Testis (tissue), 2 donors: ENCODE results near the gene GDNF.

Experiments used
- POLR2A ChIP-seq: fragments of 450-650 bp; IDR thresholded peaks from one replicate; pipeline ENCODE4 v1.6.1; 2017; ENCODE audit warnings: antibody characterized with exemption, mild to moderate bottlenecking, moderate library complexity
- TF ChIP-seq, protein P1 (sequence below), 3 experiments: fragments of 450-650 bp in 2 of 3; fragments of 200-600 bp in 1 of 3; sonication (generic) in 1 of 3; IDR thresholded peaks; one replicate each; pipeline ENCODE4 v1.5.1; 2016 to 2019; ENCODE audit warnings: antibody characterized with exemption in 3 of 3, mild to moderate bottlenecking in 2 of 3, moderate library complexity in 1 of 3

DNA sequence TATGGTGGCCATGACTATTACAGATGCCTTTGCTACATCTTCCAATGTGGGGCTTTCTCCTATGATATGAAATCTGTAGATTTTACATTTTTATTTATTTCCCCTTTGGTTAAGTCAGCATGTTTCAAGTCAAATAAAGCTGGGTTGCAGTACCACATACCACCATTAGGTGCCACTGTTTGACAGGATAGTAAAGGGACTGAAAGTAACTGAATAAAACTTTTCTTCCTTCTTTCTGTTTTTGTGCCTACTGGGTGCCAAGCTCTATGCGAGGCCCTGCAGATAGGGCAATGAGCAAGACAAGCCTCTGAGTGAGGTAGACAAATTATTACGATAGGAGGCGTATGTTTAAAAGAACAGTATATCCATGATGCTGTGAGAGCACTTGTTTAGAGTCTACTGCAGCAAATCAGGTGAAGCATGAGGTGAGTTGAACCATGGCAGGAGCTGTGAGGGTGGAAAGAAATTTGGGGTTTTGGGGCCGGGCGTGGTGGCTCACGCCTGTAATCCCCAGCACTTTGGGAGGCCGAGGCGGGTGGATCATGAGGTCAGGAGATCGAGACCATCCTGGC lies 64.8 kb downstream of the GDNF start:
- no peak for TF ChIP-seq POLR2A
- TF ChIP-seq, protein P1, sequence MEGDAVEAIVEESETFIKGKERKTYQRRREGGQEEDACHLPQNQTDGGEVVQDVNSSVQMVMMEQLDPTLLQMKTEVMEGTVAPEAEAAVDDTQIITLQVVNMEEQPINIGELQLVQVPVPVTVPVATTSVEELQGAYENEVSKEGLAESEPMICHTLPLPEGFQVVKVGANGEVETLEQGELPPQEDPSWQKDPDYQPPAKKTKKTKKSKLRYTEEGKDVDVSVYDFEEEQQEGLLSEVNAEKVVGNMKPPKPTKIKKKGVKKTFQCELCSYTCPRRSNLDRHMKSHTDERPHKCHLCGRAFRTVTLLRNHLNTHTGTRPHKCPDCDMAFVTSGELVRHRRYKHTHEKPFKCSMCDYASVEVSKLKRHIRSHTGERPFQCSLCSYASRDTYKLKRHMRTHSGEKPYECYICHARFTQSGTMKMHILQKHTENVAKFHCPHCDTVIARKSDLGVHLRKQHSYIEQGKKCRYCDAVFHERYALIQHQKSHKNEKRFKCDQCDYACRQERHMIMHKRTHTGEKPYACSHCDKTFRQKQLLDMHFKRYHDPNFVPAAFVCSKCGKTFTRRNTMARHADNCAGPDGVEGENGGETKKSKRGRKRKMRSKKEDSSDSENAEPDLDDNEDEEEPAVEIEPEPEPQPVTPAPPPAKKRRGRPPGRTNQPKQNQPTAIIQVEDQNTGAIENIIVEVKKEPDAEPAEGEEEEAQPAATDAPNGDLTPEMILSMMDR (IDR thresholded peaks at IDR 0.05): peak in 2 of 3 experiments; percentile 32 to 77
